Peyer's patch (tissue), 4 donors: ENCODE data around the gene MEN1. TPM values are rescaled to one million over a fixed set of nuclear protein-coding genes. Genes with fewer than 3 reads are reported as not detected.

Experiments
- DNase-seq, 3 donors: peaks; one replicate each; pipeline ENCODE4 v3.0.0-alpha.2; 2017 to 2019
- H3K27ac ChIP-seq, 4 donors: fragments of 200-600 bp; sonication (generic); one replicate each; pipeline ENCODE4 v1.5.1; 2016 to 2019
- H3K27me3 ChIP-seq, 2 donors: fragments of 200-600 bp; sonication (generic); one replicate each; pipeline ENCODE4 v1.5.1; 2019
- H3K36me3 ChIP-seq, 3 donors: fragments of 200-600 bp; sonication (generic); one replicate each; pipeline ENCODE4 v1.5.1; 2016 to 2019
- H3K4me1 ChIP-seq, 4 donors: fragments of 200-600 bp; sonication (generic); one replicate each; pipeline ENCODE4 v1.5.1; 2016 to 2019
- H3K4me3 ChIP-seq, 4 donors: fragments of 200-600 bp; sonication (generic); 1 replicate in 3 of 4; 2 replicates in 1 of 4; pipeline ENCODE4 v1.5.1; 2016 to 2019; ENCODE audit warnings: mild to moderate bottlenecking in 1 of 4
- H3K9me3 ChIP-seq, 4 donors: fragments of 200-600 bp; sonication (generic); one replicate each; pipeline ENCODE4 v1.5.1; 2016 to 2019; ENCODE audit warnings: mild to moderate bottlenecking in 1 of 4
- POLR2A ChIP-seq, 2 donors: fragments of 450-650 bp; IDR thresholded peaks; one replicate each; pipeline ENCODE4 v1.5.1; 2017; ENCODE audit warnings: antibody characterized with exemption in 2 of 2, mild to moderate bottlenecking in 2 of 2, moderate library complexity in 2 of 2
- total RNA-seq, 4 donors: library from RNA; depleted of rRNA; stranded (reverse); fragments of >200 nt; gene quantifications; one replicate each; pipeline ENCODE4 v1.1.0, GENCODE V29; 2016
- TF ChIP-seq, protein P1 (sequence below), 6 experiments: fragments of 450-650 bp in 4 of 6; fragments of 200-600 bp in 2 of 6; sonication (generic) in 1 of 6; IDR thresholded peaks; one replicate each; pipeline ENCODE4 v1.5.1; 2017 to 2019; ENCODE audit warnings: antibody characterized with exemption in 6 of 6, mild to moderate bottlenecking in 3 of 6, moderate library complexity in 1 of 6

The MEN1 gene
- total RNA-seq, 4 donors from 2014 or later = 20.3 to 47.0 (median 31.9) TPM

DNA sequence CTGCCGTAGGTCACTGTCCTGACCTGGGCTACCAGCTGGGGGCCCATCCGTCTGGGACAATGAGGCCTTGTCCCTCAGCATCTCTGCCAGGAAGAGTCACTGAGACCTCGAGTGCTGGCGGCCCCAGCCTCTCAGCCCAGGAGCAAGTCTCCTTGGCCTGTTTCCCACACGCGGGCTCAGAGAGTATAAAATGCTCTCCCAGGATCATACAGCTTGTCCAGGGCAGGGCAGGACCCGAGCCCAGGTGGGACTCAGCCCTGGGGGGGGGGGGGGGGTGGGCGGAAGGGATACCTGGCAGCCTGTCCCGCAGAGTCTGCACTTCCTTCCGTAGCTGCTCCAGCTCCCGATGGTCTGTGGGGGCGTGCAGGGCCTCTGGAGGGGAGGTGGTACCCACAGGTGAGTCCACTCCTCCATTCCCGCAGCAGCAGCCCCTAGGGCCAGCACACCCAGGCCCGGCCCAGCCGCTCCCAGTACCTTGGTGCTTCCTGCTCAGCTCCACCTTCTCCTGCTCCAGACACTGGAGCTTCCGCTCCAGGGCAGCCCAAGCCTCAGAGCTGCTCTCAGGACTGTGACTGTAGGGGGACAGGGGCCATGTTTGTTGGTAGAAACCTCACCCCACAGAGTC is 26.2 kb upstream of the MEN1 start:
- H3K36me3 ChIP-seq = peaks cover 0 to 71% (median 0%) of the 10 kb centered on the region in 3 donors
- no peak overlapping the region for H3K27ac ChIP-seq
- H3K4me3 ChIP-seq = no peak overlapping the region
- H3K9me3 ChIP-seq = no peaks in the 10 kb centered on the region
- DNase-seq = no peak
- TF ChIP-seq POLR2A (IDR thresholded peaks at IDR 0.05) = no peak
- TF ChIP-seq, protein P1, sequence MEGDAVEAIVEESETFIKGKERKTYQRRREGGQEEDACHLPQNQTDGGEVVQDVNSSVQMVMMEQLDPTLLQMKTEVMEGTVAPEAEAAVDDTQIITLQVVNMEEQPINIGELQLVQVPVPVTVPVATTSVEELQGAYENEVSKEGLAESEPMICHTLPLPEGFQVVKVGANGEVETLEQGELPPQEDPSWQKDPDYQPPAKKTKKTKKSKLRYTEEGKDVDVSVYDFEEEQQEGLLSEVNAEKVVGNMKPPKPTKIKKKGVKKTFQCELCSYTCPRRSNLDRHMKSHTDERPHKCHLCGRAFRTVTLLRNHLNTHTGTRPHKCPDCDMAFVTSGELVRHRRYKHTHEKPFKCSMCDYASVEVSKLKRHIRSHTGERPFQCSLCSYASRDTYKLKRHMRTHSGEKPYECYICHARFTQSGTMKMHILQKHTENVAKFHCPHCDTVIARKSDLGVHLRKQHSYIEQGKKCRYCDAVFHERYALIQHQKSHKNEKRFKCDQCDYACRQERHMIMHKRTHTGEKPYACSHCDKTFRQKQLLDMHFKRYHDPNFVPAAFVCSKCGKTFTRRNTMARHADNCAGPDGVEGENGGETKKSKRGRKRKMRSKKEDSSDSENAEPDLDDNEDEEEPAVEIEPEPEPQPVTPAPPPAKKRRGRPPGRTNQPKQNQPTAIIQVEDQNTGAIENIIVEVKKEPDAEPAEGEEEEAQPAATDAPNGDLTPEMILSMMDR (IDR thresholded peaks at IDR 0.05) = no peak
- no peaks in the 10 kb centered on the region for H3K4me1 ChIP-seq
- H3K27me3 ChIP-seq = no peaks in the 10 kb centered on the region

- no peak for DNase-seq
- TF ChIP-seq, protein P1 (IDR thresholded peaks at IDR 0.05) = no peak
- H3K4me3 ChIP-seq = no peak overlapping the region
- H3K9me3 ChIP-seq = no peaks in the 10 kb centered on the region
- H3K27ac ChIP-seq = no peak overlapping the region
- no peaks in the 10 kb centered on the region for H3K27me3 ChIP-seq
- H3K4me1 ChIP-seq = no peaks in the 10 kb centered on the region
- H3K36me3 ChIP-seq = peaks cover 0 to 73% (median 0%) of the 10 kb centered on the region in 3 donors
Observed at GRCh38 chr11:64835616-64836447, 25.5 kb upstream of the MEN1 start.

GRCh38 chr11:64834723-64835615 is 24.6 kb upstream of the MEN1 start:
- Histone ChIP-seq H3K9me3 (no peaks in the 10 kb centered on the region), H3K27ac (no peak overlapping the region), H3K4me1 (no peaks in the 10 kb centered on the region), H3K27me3 (no peaks in the 10 kb centered on the region), H3K36me3 (peaks cover 0 to 79% (median 0%) of the 10 kb centered on the region in 3 donors), H3K4me3 (no peak overlapping the region)
- peak in 1 of 3 donors; percentile 64 for DNase-seq
- no peak for TF ChIP-seq POLR2A (IDR thresholded peaks at IDR 0.05)
- TF ChIP-seq, protein P1 (IDR thresholded peaks at IDR 0.05) = no peak

- H3K9me3 ChIP-seq = no peaks in the 10 kb centered on the region
- H3K36me3 ChIP-seq = peaks cover 0 to 81% (median 0%) of the 10 kb centered on the region in 3 donors
- no peak overlapping the region for H3K27ac ChIP-seq
Observed at GRCh38 chr11:64834031-64834722, 23.8 kb upstream of the MEN1 start.

More at GRCh38 chr11:64834031-64834722, 23.8 kb upstream of the MEN1 start:
- no peak for DNase-seq
- Histone ChIP-seq H3K27me3 (no peaks in the 10 kb centered on the region), H3K4me3 (no peak overlapping the region), H3K4me1 (no peaks in the 10 kb centered on the region)
- TF ChIP-seq POLR2A (IDR thresholded peaks at IDR 0.05) = no peak
- TF ChIP-seq, protein P1 (IDR thresholded peaks at IDR 0.05) = no peak
